CD14-positive monocyte (primary cell): ENCODE measurements around the gene TAAR1. TPM values are rescaled to one million over a fixed set of nuclear protein-coding genes. Genes with fewer than 3 reads are reported as not detected.
"Not testable (repeated sequence)": the region's sequence is repeated elsewhere in the genome, so short reads cannot be mapped to it uniquely, and the experiment has no call there.

Experiments used
- DNase-seq, 3 donors: peaks; one replicate each; pipeline ENCODE4 v3.0.0-alpha.2; 2011 to 2022
- H2AFZ ChIP-seq: 2 replicates; pipeline ENCODE4 v1.6.0; 2012; ENCODE audit warnings: mild to moderate bottlenecking, low read depth, low read length, inconsistent platforms; ENCODE audit not compliant: insufficient read depth, poor library complexity, severe bottlenecking
- H3K27ac ChIP-seq, 2 donors: 1 replicate in 1 of 2; 2 replicates in 1 of 2; pipeline ENCODE4 v1.5.1; 2012 to 2013; ENCODE audit warnings: low read length in 2 of 2, control low read depth in 1 of 2, inconsistent platforms in 1 of 2, low read depth in 1 of 2, mild to moderate bottlenecking in 1 of 2
- H3K27me3 ChIP-seq, 2 donors: one replicate each; pipeline versions ENCODE4 v1.6.0 to v1.6.1; 2011 to 2013; ENCODE audit warnings: low read length in 2 of 2; ENCODE audit not compliant: control insufficient read depth in 2 of 2, insufficient read depth in 2 of 2
- H3K36me3 ChIP-seq, 2 donors: replicated peaks in 1 of 2; 1 replicate in 1 of 2; 2 replicates in 1 of 2; pipeline versions ENCODE4 v1.5.1 to v1.6.1; 2012 to 2013; ENCODE audit warnings: low read length in 2 of 2, control low read depth in 1 of 2, inconsistent platforms in 1 of 2, mild to moderate bottlenecking in 1 of 2; ENCODE audit not compliant: insufficient read depth in 2 of 2, control insufficient read depth in 1 of 2
- H3K4me1 ChIP-seq, 2 donors: 1 replicate in 1 of 2; 2 replicates in 1 of 2; pipeline versions ENCODE4 v1.5.1 to v1.6.1; 2012 to 2013; ENCODE audit warnings: low read length in 2 of 2, control low read depth in 1 of 2, inconsistent platforms in 1 of 2, mild to moderate bottlenecking in 1 of 2, moderate library complexity in 1 of 2; ENCODE audit not compliant: insufficient read depth in 2 of 2, control insufficient read depth in 1 of 2
- H3K4me2 ChIP-seq: replicated peaks from 2 replicates; pipeline ENCODE3; 2012; ENCODE audit warnings: low read length, moderate library complexity, mild to moderate bottlenecking; ENCODE audit not compliant: poor library complexity, severe bottlenecking; ENCODE audit errors: extremely low read depth
- H3K4me3 ChIP-seq, 3 experiments: fragments of 200-600 bp in 1 of 3; sonication (generic) in 1 of 3; replicated peaks in 1 of 3; 1 replicate in 2 of 3; 2 replicates in 1 of 3; pipeline ENCODE4 v1.5.1; 2011 to 2013; ENCODE audit warnings: low read length in 3 of 3, mild to moderate bottlenecking in 3 of 3, control low read depth in 2 of 3, low read depth in 2 of 3, inconsistent platforms in 1 of 3, moderate library complexity in 1 of 3
- H3K79me2 ChIP-seq: 2 replicates; pipeline ENCODE4 v1.6.0; 2012; ENCODE audit warnings: mild to moderate bottlenecking, control low read depth, inconsistent platforms, low read length, moderate library complexity; ENCODE audit not compliant: insufficient read depth
- H3K9ac ChIP-seq: 2 replicates; pipeline ENCODE4 v1.6.0; 2017; ENCODE audit warnings: low read length, mild to moderate bottlenecking; ENCODE audit not compliant: insufficient read depth, poor library complexity, severe bottlenecking
- H3K9me3 ChIP-seq, 2 donors: replicated peaks in 1 of 2; 1 replicate in 1 of 2; 2 replicates in 1 of 2; pipeline versions ENCODE4 v1.5.1 to v1.6.1; 2012 to 2013; ENCODE audit warnings: low read length in 2 of 2, control low read depth in 1 of 2; ENCODE audit not compliant: control insufficient read depth in 1 of 2, insufficient read depth in 1 of 2
- H4K20me1 ChIP-seq: 2 replicates; pipeline ENCODE4 v1.6.0; 2012; ENCODE audit warnings: mild to moderate bottlenecking, low read length, control low read depth, moderate library complexity; ENCODE audit not compliant: insufficient read depth
- H3K27ac Mint-ChIP-seq, 7 donors: one replicate each; pipeline ENCODE4 v1.8.0; 2020; ENCODE audit warnings: mild to moderate bottlenecking in 7 of 7, mixed read lengths in 7 of 7, moderate library complexity in 6 of 7, inconsistent platforms in 2 of 7
- H3K27me3 Mint-ChIP-seq, 3 donors: one replicate each; pipeline ENCODE4 v1.8.0; 2021 to 2022; ENCODE audit warnings: low read depth in 3 of 3, mild to moderate bottlenecking in 3 of 3, mixed read lengths in 3 of 3, moderate library complexity in 3 of 3, inconsistent platforms in 1 of 3
- H3K36me3 Mint-ChIP-seq, 2 donors: one replicate each; pipeline ENCODE4 v1.8.0; 2020; ENCODE audit warnings: mixed read lengths in 2 of 2, inconsistent platforms in 1 of 2, mild to moderate bottlenecking in 1 of 2
- H3K4me1 Mint-ChIP-seq: one replicate; pipeline ENCODE4 v1.8.0; 2020; ENCODE audit warnings: mild to moderate bottlenecking, mixed read lengths
- H3K4me3 Mint-ChIP-seq, 2 donors: one replicate each; pipeline ENCODE4 v1.8.0; 2020; ENCODE audit warnings: mild to moderate bottlenecking in 2 of 2, mixed read lengths in 2 of 2, moderate library complexity in 1 of 2
- H3K9me3 Mint-ChIP-seq, 7 donors: one replicate each; pipeline ENCODE4 v1.8.0; 2020 to 2022; ENCODE audit warnings: mixed read lengths in 7 of 7, mild to moderate bottlenecking in 6 of 7, moderate library complexity in 6 of 7, inconsistent platforms in 2 of 7
- WGBS: methylation state at CpG from one replicate; pipeline ENCODE4 v1.1.5; 2013; ENCODE audit warnings: missing lambda C conversion rate; ENCODE audit not compliant: insufficient coverage; 5-methylcytosine and 5-hydroxymethylcytosine counted together
- intact Hi-C, 2 donors: fragments of 100-400 bp; cut with micrococcal nuclease; formaldehyde crosslinking; loops; one replicate each; pipeline versions ENCODE4 v1.15.0 to v1.15.1; 2023
- polyA plus RNA-seq, 3 donors: library from polyadenylated mRNA; depleted of rRNA in 1 of 3; unstranded in 2 of 3; stranded (reverse) in 1 of 3; fragments of 300-500 nt in 2 of 3; fragments of >200 nt in 1 of 3; fragmentation: Illumina TruSeq in 2 of 3; gene quantifications; 1 replicate in 2 of 3; 2 replicates in 1 of 3; pipeline ENCODE4 v1.2.3, GENCODE V29; 2012 to 2021
- TF ChIP-seq, protein P1 (sequence below): fragments of 200-600 bp; IDR thresholded peaks from one replicate; pipeline ENCODE4 v1.8.0; 2022; ENCODE audit warnings: antibody characterized with exemption, mild to moderate bottlenecking

Gene TAAR1
- polyA plus RNA-seq, 3 donors = not detected

- H2AFZ ChIP-seq, H3K27me3 Mint-ChIP-seq, H4K20me1 ChIP-seq, DNase-seq, H3K36me3 ChIP-seq, intact Hi-C loops, H3K4me3 ChIP-seq, H3K27ac ChIP-seq, H3K79me2 ChIP-seq, H3K4me2 ChIP-seq, H3K27ac Mint-ChIP-seq, H3K9me3 ChIP-seq, H3K4me3 Mint-ChIP-seq, H3K4me1 Mint-ChIP-seq, H3K4me1 ChIP-seq, H3K27me3 ChIP-seq, H3K9ac ChIP-seq, H3K36me3 Mint-ChIP-seq: not testable (repeated sequence)
- H3K9me3 Mint-ChIP-seq = peaks cover 2 to 13% (median 6%) of the 10 kb centered on the region in 7 donors
- WGBS = no CpG with 5 or more reads among the region's 3 CpGs
These were observed 23.1 kb downstream of the TAAR1 start for GRCh38 chr6:132635906-132636305.

GRCh38 chr6:132635288-132635687, 23.7 kb downstream of the TAAR1 start:
- H3K36me3 Mint-ChIP-seq, H3K4me1 ChIP-seq, H3K4me1 Mint-ChIP-seq, H2AFZ ChIP-seq, DNase-seq, H3K4me3 Mint-ChIP-seq, H4K20me1 ChIP-seq, intact Hi-C loops, H3K79me2 ChIP-seq, H3K9me3 ChIP-seq, H3K36me3 ChIP-seq, H3K4me3 ChIP-seq, H3K9ac ChIP-seq, H3K4me2 ChIP-seq, H3K27me3 ChIP-seq, H3K27me3 Mint-ChIP-seq, H3K27ac ChIP-seq, H3K27ac Mint-ChIP-seq: not testable (repeated sequence)
- peaks cover 2 to 13% (median 6%) of the 10 kb centered on the region in 7 donors for H3K9me3 Mint-ChIP-seq
- WGBS = no CpG with 5 or more reads among the region's 3 CpGs

- Mint-ChIP-seq H3K4me3 (no peak overlapping the region), H3K36me3 (no peaks in the 10 kb centered on the region), H3K27me3 (peaks cover 2 to 8% (median 5%) of the 10 kb centered on the region in 3 donors), H3K27ac (no peak overlapping the region), H3K9me3 (peaks cover 2 to 13% (median 6%) of the 10 kb centered on the region in 7 donors), H3K4me1 (no peaks in the 10 kb centered on the region)
- Histone ChIP-seq H3K36me3 (no peaks in the 10 kb centered on the region), H3K79me2 (no peaks in the 10 kb centered on the region), H2AFZ (no peak overlapping the region), H4K20me1 (no peaks in the 10 kb centered on the region), H3K27me3 (no peaks in the 10 kb centered on the region), H3K4me1 (no peaks in the 10 kb centered on the region), H3K4me3 (no peak overlapping the region), H3K9me3 (no peaks in the 10 kb centered on the region), H3K4me2 (no peak overlapping the region), H3K27ac (no peak overlapping the region), H3K9ac (no peak overlapping the region)
- DNase-seq = no peak
- WGBS = 92% methylated on average over 2 of the region's 4 CpGs
- TF ChIP-seq, protein P1, sequence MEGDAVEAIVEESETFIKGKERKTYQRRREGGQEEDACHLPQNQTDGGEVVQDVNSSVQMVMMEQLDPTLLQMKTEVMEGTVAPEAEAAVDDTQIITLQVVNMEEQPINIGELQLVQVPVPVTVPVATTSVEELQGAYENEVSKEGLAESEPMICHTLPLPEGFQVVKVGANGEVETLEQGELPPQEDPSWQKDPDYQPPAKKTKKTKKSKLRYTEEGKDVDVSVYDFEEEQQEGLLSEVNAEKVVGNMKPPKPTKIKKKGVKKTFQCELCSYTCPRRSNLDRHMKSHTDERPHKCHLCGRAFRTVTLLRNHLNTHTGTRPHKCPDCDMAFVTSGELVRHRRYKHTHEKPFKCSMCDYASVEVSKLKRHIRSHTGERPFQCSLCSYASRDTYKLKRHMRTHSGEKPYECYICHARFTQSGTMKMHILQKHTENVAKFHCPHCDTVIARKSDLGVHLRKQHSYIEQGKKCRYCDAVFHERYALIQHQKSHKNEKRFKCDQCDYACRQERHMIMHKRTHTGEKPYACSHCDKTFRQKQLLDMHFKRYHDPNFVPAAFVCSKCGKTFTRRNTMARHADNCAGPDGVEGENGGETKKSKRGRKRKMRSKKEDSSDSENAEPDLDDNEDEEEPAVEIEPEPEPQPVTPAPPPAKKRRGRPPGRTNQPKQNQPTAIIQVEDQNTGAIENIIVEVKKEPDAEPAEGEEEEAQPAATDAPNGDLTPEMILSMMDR = no peak
- intact Hi-C loops = no loop called here
These were observed 24.2 kb downstream of the TAAR1 start for GRCh38 chr6:132634796-132635195.
